T-helper 2 cell treated with Interferon-gamma antibody and Interleukin-4, amounts not matched to agents 5 μg/mL and 100 μg/mL, for 36 hours (primary cell): ENCODE measurements around the gene LDLRAD4.

Experiments used
- DNase-seq: peaks from one replicate; pipeline ENCODE4 v3.0.0; 2021; ENCODE audit warnings: low spot score
- H3K27ac Mint-ChIP-seq: one replicate; pipeline ENCODE4 v1.8.0; 2021; ENCODE audit warnings: mild to moderate bottlenecking, mixed read lengths
- H3K27me3 Mint-ChIP-seq: one replicate; pipeline ENCODE4 v1.8.0; 2021; ENCODE audit warnings: low read depth, mixed read lengths
- H3K36me3 Mint-ChIP-seq: one replicate; pipeline ENCODE4 v1.8.0; 2021; ENCODE audit warnings: low read depth, mixed read lengths
- H3K4me1 Mint-ChIP-seq: one replicate; pipeline ENCODE4 v1.8.0; 2021; ENCODE audit warnings: low read depth, mixed read lengths
- H3K4me3 Mint-ChIP-seq: one replicate; pipeline ENCODE4 v1.8.0; 2022; ENCODE audit warnings: mild to moderate bottlenecking, moderate library complexity, mixed read lengths
- H3K9me3 Mint-ChIP-seq: one replicate; pipeline ENCODE4 v1.8.0; 2021; ENCODE audit warnings: mixed read lengths

Gene LDLRAD4

DNA sequence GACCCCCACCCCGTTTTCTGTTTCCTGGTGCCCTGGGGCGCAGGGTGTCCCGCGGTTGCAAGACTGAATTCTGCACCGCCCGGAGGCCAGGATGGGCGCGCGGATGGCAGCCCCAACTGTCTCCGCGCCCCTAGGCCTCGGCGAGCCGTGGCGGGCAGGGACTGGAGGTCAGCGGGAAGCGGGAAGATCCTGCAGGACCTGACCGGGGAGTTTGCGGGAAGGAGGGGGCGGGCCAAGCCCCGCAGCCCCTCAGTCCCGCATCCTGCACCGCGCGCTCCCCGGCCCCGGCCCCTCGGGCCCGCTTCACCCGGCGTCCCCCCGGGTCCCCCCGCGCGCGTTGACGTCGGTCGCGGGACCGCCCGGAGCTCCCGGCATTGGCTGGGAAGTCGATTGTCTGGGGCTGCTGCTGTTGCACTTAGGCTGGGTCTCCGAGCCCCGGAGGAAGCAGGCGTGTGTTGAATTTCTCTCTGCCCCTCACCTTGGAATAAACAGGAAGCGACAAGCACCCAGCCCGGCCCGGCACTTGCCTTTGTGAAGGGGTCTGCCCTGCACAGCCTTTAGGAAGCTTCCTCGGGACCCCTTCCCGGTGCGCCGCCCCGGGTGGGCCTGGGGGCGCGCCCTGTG lies at the start of gene LDLRAD4:
LDLRAD4 (plus strand) TSS at position 393 of the 624 bp plus-strand sequence.
- H3K27me3 Mint-ChIP-seq, result peaks cover 36% of the 10 kb centered on the region
- no peaks in the 10 kb centered on the region for H3K9me3 Mint-ChIP-seq
- H3K4me3 Mint-ChIP-seq, result peak within 1 kb of the TSS; percentile 64
- peaks cover 2% of the 10 kb centered on the region for H3K36me3 Mint-ChIP-seq
- peaks cover 38% of the 10 kb centered on the region for H3K4me1 Mint-ChIP-seq
- DNase-seq, result peak; percentile 30
- peak within 1 kb of the TSS; percentile 52 for H3K27ac Mint-ChIP-seq

- no peak overlapping the region for H3K4me3 Mint-ChIP-seq
- no peaks in the 10 kb centered on the region for H3K36me3 Mint-ChIP-seq
- peaks cover 5% of the 10 kb centered on the region for H3K4me1 Mint-ChIP-seq
- no peak overlapping the region for H3K27ac Mint-ChIP-seq
- H3K27me3 Mint-ChIP-seq, result peaks cover 25% of the 10 kb centered on the region
- H3K9me3 Mint-ChIP-seq, result no peaks in the 10 kb centered on the region
- DNase-seq, result no peak
Observed at GRCh38 chr18:13173578-13174145, 44.9 kb upstream of the LDLRAD4 start.

- Mint-ChIP-seq H3K4me1 (peaks cover 17% of the 10 kb centered on the region), H3K4me3 (no peak overlapping the region), H3K27ac (no peak overlapping the region), H3K36me3 (no peaks in the 10 kb centered on the region), H3K27me3 (peaks cover 14% of the 10 kb centered on the region), H3K9me3 (no peaks in the 10 kb centered on the region)
- no peak for DNase-seq
Observed at GRCh38 chr18:13175266-13175665, 43.3 kb upstream of the LDLRAD4 start.

GRCh38 chr18:13175754-13176210 lies 42.8 kb upstream of the LDLRAD4 start:
- Mint-ChIP-seq H3K27ac (no peak overlapping the region), H3K9me3 (no peaks in the 10 kb centered on the region), H3K36me3 (no peaks in the 10 kb centered on the region), H3K27me3 (peaks cover 11% of the 10 kb centered on the region), H3K4me3 (no peak overlapping the region), H3K4me1 (peaks cover 20% of the 10 kb centered on the region)
- no peak for DNase-seq

DNA sequence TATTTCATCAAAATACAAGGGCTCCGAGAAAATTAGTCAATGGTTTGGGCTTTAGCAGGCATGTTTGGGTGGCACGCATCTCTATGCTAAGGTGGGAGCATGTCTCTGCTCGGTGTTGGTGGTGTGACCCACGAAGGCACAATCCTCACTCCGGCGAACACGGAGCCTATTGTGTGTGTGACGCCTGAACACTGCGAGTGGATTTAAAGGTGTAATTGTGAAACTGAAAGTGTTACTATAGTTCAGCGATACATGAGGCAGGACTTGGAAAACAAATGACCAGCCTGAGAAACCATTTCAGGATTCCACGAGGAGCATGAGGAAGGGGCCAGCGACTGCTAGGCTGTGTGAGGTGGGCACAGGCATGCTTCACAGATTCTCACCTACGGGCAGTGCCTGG lies 41.7 kb upstream of the LDLRAD4 start:
- peaks cover 13% of the 10 kb centered on the region for H3K27me3 Mint-ChIP-seq
- no peak overlapping the region for H3K27ac Mint-ChIP-seq
- H3K9me3 Mint-ChIP-seq, result no peaks in the 10 kb centered on the region
- peak overlapping the region; percentile 44 for H3K4me3 Mint-ChIP-seq
- no peak for DNase-seq
- no peaks in the 10 kb centered on the region for H3K36me3 Mint-ChIP-seq
- peaks cover 23% of the 10 kb centered on the region for H3K4me1 Mint-ChIP-seq

DNA sequence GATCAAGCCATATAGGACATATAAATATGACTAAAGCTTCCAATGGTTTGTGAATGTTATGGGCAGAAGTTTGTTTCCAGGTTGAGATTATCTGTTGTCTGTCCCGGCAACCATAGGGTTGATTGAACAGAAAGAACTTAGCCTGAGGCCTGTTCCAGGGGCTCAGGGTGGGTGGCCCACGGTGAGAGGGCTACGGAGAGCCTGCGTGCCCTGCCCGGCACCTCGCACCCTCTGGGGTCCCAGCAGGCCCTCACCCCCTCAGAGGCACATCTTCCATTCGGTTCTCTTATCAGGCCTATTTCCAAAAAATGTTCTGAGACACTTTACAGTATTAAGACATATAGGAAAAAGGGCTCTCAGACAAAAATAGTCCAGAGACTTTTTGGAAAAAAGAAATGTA lies 40.4 kb upstream of the LDLRAD4 start:
- Mint-ChIP-seq H3K27ac (no peak overlapping the region), H3K27me3 (peaks cover 13% of the 10 kb centered on the region), H3K9me3 (no peaks in the 10 kb centered on the region), H3K4me3 (no peak overlapping the region), H3K36me3 (no peaks in the 10 kb centered on the region), H3K4me1 (peaks cover 24% of the 10 kb centered on the region)
- DNase-seq, result no peak

DNA sequence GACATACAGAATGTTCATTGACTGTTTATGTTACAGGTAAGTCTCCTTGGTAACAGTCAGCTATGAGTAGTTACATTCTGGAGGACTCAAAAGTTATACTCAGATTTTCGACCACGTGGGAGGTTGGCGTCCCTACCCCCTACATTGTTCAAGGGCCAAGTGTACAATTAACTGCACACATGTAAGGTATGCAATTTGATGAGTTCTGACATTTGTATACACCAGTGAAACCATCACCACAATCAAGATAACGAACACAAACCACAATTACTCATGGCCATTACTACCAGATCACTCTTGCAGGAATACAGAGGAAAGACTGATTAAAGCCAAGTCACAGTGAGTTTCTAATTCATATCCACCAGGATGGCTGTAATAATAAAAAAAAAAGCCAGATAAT lies 39.6 kb upstream of the LDLRAD4 start:
- H3K27ac Mint-ChIP-seq, result no peak overlapping the region
- H3K4me3 Mint-ChIP-seq, result no peak overlapping the region

DNA sequence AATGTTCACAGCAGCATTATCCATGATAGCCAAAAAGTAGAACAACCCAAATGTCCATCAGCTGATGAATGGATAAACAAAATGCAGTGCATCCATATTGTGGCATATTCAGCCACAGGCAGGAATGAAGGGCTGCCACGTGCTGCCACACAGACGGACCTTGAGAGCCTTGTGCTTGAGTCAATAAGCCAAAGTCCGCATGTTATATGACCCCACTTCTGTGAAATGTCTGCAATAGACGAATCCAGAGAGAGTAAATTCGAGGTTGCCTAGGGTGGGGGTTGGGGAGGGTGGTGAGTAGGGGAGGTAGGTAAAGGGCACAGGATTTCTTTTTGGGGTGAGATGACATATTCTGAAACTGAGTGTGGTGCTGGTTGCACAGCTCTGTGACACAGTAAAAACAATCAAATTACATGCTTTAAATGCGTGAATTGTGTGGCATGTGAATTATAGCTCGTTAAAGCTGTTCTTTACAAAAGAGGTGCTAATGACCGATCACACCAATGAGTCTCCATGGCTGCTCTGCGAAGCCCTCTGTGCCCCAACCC lies 38.9 kb upstream of the LDLRAD4 start:
- no peak overlapping the region for H3K4me3 Mint-ChIP-seq
- peaks cover 24% of the 10 kb centered on the region for H3K4me1 Mint-ChIP-seq
- H3K27ac Mint-ChIP-seq, result no peak overlapping the region
- peaks cover 13% of the 10 kb centered on the region for H3K27me3 Mint-ChIP-seq
- peak; percentile 27 for DNase-seq
- no peaks in the 10 kb centered on the region for H3K36me3 Mint-ChIP-seq
- H3K9me3 Mint-ChIP-seq, result no peaks in the 10 kb centered on the region

More for the DNA sequence above, 39.6 kb upstream of the LDLRAD4 start:
- Mint-ChIP-seq H3K36me3 (no peaks in the 10 kb centered on the region), H3K4me1 (peaks cover 24% of the 10 kb centered on the region), H3K9me3 (no peaks in the 10 kb centered on the region), H3K27me3 (peaks cover 13% of the 10 kb centered on the region)
- peak; percentile 62 for DNase-seq

DNA sequence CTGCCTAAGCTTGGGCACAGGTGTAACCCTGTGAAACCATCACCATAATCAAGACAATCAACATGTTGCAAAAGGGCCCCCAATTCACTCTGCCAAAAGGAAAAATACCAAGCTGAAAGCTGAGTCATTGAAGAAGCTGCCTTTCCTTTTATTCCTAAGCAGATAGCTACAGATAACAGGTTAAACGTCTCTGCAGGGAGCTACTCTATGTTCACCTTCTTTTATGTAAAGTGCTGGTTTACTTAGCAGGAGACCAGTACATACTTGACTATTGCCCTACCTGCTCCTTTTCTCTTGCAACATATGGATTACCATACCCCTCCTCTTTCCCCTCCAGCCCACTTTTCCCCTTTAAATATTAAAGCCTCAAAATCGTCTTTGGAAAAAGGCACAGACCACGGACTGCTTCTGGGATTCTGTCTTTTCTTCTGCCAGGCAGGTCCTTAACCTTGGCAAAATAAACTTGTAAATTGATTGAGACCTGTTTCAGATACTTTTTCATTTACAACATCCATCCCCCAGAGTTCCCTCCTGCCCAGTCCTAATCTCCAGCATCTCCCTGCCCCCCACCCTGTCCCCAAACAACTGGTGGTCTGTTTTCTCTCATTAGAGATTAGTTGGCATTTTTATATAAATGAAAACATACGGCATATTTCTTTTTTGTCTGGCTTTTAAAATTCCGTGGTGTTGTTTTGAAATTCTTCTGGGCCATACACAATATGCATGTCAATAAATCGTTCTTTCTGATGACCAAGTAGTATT lies 37.8 kb upstream of the LDLRAD4 start:
- H3K36me3 Mint-ChIP-seq, result no peaks in the 10 kb centered on the region
- no peak overlapping the region for H3K4me3 Mint-ChIP-seq
- H3K4me1 Mint-ChIP-seq, result peaks cover 24% of the 10 kb centered on the region
- no peak for DNase-seq
- H3K27ac Mint-ChIP-seq, result no peak overlapping the region
- no peaks in the 10 kb centered on the region for H3K9me3 Mint-ChIP-seq
- peaks cover 13% of the 10 kb centered on the region for H3K27me3 Mint-ChIP-seq

GRCh38 chr18:13181765-13182164 lies 36.8 kb upstream of the LDLRAD4 start:
- H3K27ac Mint-ChIP-seq, result no peak overlapping the region
- no peaks in the 10 kb centered on the region for H3K9me3 Mint-ChIP-seq
- DNase-seq, result no peak
- H3K36me3 Mint-ChIP-seq, result no peaks in the 10 kb centered on the region
- peaks cover 13% of the 10 kb centered on the region for H3K27me3 Mint-ChIP-seq
- no peak overlapping the region for H3K4me3 Mint-ChIP-seq
- peaks cover 24% of the 10 kb centered on the region for H3K4me1 Mint-ChIP-seq

DNA sequence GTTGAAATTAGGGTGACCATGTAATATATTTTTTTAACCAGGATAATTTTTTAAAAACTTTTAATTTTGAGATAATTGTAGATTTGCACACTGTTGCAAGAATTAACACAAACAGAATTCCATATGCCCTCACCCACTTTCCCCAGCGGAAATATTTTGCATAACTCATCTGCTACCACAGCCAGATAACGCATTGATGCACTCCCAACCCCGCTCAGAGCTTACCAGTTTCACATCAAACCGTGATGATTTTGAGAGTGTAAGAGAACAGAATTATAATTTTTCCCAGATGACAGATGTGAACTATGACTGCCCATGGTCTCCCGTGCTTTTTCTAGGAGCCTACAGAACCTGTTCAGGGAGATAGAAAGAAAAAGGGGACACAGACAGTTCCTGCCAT lies 35.2 kb upstream of the LDLRAD4 start:
- Mint-ChIP-seq H3K4me1 (peaks cover 20% of the 10 kb centered on the region), H3K9me3 (no peaks in the 10 kb centered on the region), H3K27ac (no peak overlapping the region), H3K36me3 (no peaks in the 10 kb centered on the region), H3K4me3 (no peak overlapping the region), H3K27me3 (peaks cover 17% of the 10 kb centered on the region)
- no peak for DNase-seq

- no peaks in the 10 kb centered on the region for H3K9me3 Mint-ChIP-seq
- no peaks in the 10 kb centered on the region for H3K36me3 Mint-ChIP-seq
- peaks cover 16% of the 10 kb centered on the region for H3K27me3 Mint-ChIP-seq
- H3K27ac Mint-ChIP-seq, result no peak overlapping the region
- no peak for DNase-seq
- H3K4me1 Mint-ChIP-seq, result peaks cover 18% of the 10 kb centered on the region
- no peak overlapping the region for H3K4me3 Mint-ChIP-seq
Observed at GRCh38 chr18:13183790-13184189, 34.8 kb upstream of the LDLRAD4 start.

DNA sequence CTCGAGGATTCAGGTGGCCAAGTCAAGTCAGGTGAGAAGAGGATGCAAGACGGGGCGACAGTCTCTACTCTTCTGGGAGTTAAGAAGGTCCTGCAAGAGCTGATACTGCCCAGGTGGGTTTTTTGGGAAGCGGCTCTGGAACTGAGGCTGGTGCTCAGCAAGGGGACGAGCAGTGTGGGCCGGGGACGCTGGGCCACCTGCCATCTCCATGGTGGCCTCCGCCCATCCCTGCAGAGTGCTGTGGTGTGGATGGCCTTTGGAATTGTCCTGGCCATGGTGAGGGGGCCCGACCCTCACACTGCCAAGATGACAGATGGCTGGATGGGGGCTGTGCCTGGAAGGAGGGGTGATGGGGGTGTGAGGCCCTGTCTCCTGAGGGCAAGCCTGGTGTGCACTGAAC lies 34.2 kb upstream of the LDLRAD4 start:
- no peaks in the 10 kb centered on the region for H3K9me3 Mint-ChIP-seq
- peaks cover 15% of the 10 kb centered on the region for H3K27me3 Mint-ChIP-seq
- peaks cover 13% of the 10 kb centered on the region for H3K4me1 Mint-ChIP-seq
- H3K36me3 Mint-ChIP-seq, result no peaks in the 10 kb centered on the region
- no peak overlapping the region for H3K4me3 Mint-ChIP-seq
- H3K27ac Mint-ChIP-seq, result no peak overlapping the region
- no peak for DNase-seq

DNA sequence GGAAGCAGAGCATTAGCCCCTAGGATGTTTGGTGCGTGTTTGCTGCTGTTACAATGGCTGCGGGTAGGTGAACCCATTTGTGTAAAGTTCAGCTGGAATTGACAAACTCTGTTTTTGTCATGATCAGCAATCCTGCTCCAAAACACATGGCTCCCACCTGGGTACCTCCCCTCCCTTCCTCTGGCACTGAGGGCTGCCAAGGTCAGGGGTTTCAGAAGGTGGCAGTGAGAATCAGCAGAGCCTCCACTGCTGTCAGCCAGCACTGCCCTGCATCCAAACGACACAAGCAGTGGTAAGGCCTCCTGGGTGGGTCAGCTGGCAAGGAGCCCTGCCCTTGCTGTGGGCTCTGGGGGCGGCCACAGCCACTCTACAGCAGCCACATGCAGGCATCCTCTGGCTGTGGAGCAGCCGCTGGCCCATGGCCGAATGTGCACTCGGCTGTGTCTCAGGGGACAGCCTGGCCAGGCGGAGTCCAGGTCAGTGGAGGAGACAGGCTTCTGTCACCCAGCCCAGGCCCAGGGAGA lies 32.8 kb upstream of the LDLRAD4 start:
- Mint-ChIP-seq H3K4me3 (no peak overlapping the region), H3K9me3 (no peaks in the 10 kb centered on the region), H3K36me3 (no peaks in the 10 kb centered on the region), H3K27me3 (peaks cover 19% of the 10 kb centered on the region), H3K4me1 (peaks cover 4% of the 10 kb centered on the region), H3K27ac (no peak overlapping the region)
- DNase-seq, result no peak
